Inferior parietal cortex (tissue), 1 donor: ENCODE data around the gene RNU5B-1.
"Not testable (repeated sequence)": the region's sequence is repeated elsewhere in the genome, so short reads cannot be mapped to it uniquely, and the experiment has no call there.

ENCODE experiments used
- DNase-seq: peaks from one replicate; pipeline ENCODE4 v3.0.0-alpha.2; 2016; ENCODE audit errors: extremely low spot score

RNU5B-1 gene

DNA sequence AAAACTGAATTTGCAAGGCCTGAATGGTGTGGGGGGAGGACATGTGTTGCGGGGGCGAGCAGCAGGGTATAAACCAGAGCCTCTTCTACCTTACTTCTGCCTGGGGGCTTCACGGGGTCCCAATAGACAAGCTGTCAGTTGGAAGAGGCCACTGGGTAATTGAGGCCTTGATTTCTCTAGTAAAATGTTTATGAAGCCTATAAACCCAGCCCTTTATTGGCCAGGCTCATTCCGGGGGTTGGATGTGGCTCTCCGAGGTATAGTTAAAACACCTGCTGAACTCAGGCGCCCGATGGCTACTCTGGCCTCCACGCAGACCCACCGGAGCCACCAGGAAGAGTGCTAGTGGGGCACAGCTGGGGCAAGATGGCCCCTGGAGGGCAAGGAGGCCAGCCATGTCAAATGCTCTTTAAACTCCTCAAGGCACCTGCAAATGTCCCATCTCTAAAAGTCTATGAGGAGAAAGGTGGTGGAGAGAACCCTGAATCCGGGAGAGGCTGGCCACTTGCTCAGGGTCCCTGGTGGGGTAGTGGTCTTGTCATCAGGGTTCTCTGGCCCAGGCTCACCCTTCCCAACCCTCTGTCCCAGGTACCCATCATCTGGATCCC is 39.0 kb downstream of the RNU5B-1 start:
- DNase-seq: no peak

DNA sequence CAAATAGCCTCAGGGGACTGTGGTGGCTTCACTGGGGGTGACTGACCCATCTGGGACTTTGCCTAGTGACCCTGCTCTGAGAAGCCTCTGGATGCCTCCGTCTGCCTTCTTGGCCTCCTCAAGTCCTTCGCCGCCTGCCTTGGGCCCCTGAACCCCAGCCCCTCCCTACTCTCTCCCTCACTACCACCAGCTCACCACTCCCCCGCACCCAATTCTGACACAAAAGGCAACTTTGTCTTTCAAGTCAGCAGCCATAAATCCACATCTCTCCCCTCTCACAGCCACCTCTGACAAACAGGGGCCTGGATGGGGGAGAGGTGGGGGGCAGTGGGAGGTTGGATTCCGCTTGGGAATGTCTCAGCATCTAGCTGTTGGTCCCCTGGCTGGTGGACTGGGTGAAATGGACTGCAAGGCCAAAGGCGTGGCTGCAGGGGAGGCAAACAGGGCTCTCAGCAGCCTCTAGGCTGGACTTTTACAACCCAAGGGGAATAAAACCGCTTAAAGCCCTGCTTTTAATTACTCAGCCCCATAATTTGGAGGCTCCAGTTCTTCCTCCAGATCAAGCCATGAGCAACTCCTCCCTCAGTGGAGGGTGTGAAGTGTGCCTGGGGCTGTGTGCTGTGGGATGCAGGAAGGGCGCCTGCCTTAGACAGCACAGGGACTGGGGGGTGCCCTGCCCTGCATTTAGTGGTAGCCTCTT is 39.9 kb downstream of the RNU5B-1 start:
- DNase-seq: no peak

DNA sequence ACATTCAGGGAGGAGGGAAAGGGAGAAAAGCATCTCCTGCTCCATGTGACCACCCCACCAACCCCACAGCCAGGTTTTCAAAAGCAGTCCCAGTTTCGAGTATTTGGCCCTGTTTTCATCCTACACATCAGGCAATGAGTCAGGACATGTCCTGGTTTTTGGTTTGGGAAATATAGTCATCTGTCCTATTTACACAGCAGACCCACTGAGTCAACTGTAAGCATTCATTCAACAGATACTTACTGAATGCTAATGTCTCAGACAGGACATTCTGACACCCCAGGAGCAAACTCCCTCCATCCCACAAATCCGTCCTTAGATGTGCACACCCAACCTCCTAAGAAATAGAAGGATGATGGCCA is 40.4 kb downstream of the RNU5B-1 start:
- DNase-seq: no peak

DNA sequence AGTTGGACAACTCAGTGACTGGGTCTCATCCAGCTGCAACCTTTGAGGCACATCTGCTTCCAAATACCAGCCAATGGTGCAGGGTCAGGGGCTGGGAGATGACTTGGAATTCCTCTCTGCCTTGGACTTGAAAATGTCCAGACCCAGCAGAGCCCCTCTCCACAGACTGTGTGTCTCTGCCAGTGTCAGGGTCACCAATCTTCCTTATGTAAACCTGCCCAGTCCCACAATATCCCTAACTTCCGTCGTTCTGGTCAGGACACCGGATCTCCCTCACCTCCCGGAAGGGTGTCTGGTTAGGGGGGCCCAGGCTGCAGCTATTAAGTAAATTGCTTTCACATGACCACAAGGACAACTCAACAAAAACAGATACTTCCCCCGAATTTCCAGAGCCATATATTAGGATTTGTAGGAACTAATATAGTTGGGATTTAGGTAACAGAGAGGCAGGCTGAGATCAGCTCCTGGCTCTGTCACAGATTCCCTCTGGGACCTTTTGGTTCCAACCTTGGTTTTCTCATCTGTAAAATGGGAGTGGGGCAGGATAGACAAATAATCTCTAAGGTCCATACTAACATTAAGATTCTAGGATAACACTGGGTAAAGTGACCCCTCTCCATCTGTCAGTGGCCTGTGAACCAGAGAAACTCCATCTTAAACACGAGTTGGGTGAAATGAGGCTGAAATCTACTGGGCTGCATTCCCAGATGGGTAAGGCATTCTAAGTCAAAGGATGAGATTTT is 42.5 kb downstream of the RNU5B-1 start:
- DNase-seq: no peak

DNA sequence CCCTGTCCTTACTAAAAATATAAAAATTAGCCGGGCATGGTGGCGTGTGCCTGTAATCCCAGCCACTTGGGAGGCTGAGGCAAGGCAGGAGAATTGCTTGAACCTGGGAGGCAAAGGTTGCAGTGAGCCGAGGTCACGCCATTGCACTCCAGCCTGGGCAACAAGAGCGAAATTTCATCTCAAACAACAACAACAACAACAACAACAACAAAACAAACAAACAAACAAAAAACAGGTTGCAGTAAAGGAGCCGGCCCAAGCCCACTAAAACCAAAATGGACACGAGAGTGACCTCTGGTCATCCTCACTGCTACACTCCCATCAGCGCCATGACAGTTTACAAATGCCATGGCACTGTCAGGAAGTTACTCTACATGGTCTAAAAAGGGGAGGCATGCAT is 43.3 kb downstream of the RNU5B-1 start:
- DNase-seq: not testable (repeated sequence)

DNA sequence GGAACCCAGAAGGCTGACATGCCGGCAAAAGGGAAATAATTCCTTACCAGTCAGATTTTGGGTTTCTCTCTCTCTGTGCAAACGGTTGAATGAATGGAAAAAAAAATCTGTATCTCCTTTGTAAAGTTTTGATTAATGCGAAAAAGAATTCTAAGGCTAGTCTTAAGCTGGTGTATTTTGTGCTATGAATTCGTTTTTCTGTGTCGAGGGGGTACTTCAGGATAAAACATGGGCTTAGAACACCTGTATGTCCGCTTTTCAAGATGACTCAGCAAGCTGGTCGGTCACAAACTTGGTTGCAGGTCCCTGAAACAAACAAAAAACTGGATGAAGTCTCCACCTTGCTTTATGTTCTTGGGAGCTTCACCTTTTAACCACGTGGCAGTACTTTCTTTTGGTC is 44.9 kb downstream of the RNU5B-1 start:
- no peak for DNase-seq

DNA sequence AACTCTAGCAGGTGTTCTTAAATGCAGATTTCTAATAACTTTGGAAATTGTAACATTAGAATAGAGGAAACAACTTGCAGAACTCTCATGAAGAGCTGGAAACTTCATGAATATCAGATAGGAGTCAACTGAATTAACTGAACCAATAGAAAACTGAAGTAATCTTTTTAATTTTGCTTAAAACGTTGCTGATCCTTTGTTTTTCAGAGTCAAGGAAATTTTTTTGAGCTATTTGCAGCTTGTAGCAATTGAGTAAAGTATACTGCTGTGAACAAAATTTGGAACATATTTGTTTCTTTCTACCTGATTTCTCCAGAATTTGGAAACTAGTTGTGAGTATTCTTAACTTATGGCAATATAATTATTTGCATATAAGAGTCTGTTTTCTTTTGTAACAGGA is 47.5 kb downstream of the RNU5B-1 start:
- DNase-seq: not testable (repeated sequence)
